Thyroid gland (tissue), 4 donors: ENCODE data around the gene VPS45. TPM values are rescaled to one million over a fixed set of nuclear protein-coding genes. Genes with fewer than 3 reads are reported as not detected.

Experiments used
- DNase-seq, 2 donors: peaks; one replicate each; pipeline ENCODE4 v3.0.0-alpha.2; 2019
- H3K27ac ChIP-seq, 3 donors: fragments of 200-600 bp; sonication (generic); 1 replicate in 2 of 3; 2 replicates in 1 of 3; pipeline ENCODE4 v1.5.1; 2016 to 2019; ENCODE audit warnings: mild to moderate bottlenecking in 1 of 3, moderate library complexity in 1 of 3
- H3K27me3 ChIP-seq: fragments of 200-600 bp; sonication (generic); one replicate; pipeline ENCODE4 v1.5.1; 2019
- H3K36me3 ChIP-seq, 2 donors: fragments of 200-600 bp; sonication (generic); one replicate each; pipeline ENCODE4 v1.5.1; 2016 to 2019
- H3K4me1 ChIP-seq, 2 donors: fragments of 200-600 bp; sonication (generic); one replicate each; pipeline ENCODE4 v1.5.1; 2017 to 2019
- H3K4me3 ChIP-seq, 3 donors: fragments of 200-600 bp; sonication (generic); replicated peaks in 1 of 3; 1 replicate in 2 of 3; 2 replicates in 1 of 3; pipeline ENCODE4 v1.5.1; 2016; ENCODE audit warnings: mild to moderate bottlenecking in 1 of 3
- H3K9me3 ChIP-seq: fragments of 200-600 bp; sonication (generic); one replicate; pipeline ENCODE4 v1.5.1; 2017
- POLR2A ChIP-seq, 2 donors: fragments of 450-650 bp; IDR thresholded peaks; one replicate each; pipeline ENCODE4 v1.6.1; 2017; ENCODE audit warnings: antibody characterized with exemption in 2 of 2, mild to moderate bottlenecking in 2 of 2, moderate library complexity in 1 of 2
- WGBS, 2 donors: methylation state at CpG; one replicate each; pipeline ENCODE4 v1.1.5; 2017; 5-methylcytosine and 5-hydroxymethylcytosine counted together
- intact Hi-C: fragments of 100-400 bp; cut with DNase I; formaldehyde crosslinking; loops from one replicate; pipeline ENCODE4 v1.15.1; 2023
- total RNA-seq, 4 donors: library from RNA; depleted of rRNA; stranded (reverse); fragments of >200 nt; gene quantifications; one replicate each; pipeline ENCODE4 v1.2.3, GENCODE V29; 2016
- TF ChIP-seq, protein P1 (sequence below), 6 experiments: fragments of 200-600 bp in 3 of 6; fragments of 450-650 bp in 3 of 6; sonication (generic) in 3 of 6; IDR thresholded peaks; one replicate each; pipeline ENCODE4 v1.5.1; 2016 to 2019; ENCODE audit warnings: antibody characterized with exemption in 6 of 6, mild to moderate bottlenecking in 2 of 6, inconsistent platforms in 1 of 6, moderate library complexity in 1 of 6

Gene VPS45
- total RNA-seq, 4 donors from 2014 or later = 50.3 to 64.3 (median 57.1) TPM

DNA sequence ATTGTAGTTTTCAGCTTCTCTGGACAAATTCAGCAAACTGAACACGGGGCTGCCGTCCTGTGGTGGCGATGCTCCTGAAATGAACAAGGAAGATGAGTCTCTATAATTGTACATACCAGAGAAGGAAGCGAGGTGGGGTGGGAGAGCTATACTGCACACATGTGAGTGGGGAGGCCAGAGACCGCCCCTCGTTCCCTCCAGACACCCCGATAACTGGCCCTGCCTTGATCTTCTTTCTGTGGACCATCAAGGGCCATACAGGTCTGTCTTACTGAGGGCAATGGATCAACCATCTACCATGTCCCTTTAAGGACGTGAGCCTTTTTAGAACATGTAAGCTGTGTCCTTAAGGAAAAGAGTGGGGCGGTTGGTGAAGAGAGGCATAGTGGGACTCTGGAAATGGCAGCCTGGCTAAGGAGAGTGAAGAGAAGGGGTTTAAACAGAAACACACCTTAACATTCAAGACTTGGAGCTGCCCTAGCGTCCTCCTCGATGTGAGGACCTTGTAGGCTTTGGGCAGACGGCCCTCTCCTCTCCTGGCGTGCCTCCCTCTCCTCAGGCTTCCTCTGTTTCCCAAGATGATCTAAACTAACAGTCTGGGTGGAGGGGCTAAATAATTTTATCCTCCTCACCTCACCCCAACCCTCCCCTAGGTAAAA is 88.0 kb downstream of the VPS45 start:
- intact Hi-C loops = no loop called here
- Histone ChIP-seq H3K27ac (no peak overlapping the region), H3K9me3 (no peaks in the 10 kb centered on the region), H3K27me3 (no peaks in the 10 kb centered on the region), H3K4me3 (no peak overlapping the region), H3K4me1 (peaks cover 0 to 9% of the 10 kb centered on the region in 2 donors), H3K36me3 (peaks cover 6 to 32% of the 10 kb centered on the region in 2 donors)
- no peak for DNase-seq
- no peak for TF ChIP-seq POLR2A (IDR thresholded peaks at IDR 0.05)
- TF ChIP-seq, protein P1, sequence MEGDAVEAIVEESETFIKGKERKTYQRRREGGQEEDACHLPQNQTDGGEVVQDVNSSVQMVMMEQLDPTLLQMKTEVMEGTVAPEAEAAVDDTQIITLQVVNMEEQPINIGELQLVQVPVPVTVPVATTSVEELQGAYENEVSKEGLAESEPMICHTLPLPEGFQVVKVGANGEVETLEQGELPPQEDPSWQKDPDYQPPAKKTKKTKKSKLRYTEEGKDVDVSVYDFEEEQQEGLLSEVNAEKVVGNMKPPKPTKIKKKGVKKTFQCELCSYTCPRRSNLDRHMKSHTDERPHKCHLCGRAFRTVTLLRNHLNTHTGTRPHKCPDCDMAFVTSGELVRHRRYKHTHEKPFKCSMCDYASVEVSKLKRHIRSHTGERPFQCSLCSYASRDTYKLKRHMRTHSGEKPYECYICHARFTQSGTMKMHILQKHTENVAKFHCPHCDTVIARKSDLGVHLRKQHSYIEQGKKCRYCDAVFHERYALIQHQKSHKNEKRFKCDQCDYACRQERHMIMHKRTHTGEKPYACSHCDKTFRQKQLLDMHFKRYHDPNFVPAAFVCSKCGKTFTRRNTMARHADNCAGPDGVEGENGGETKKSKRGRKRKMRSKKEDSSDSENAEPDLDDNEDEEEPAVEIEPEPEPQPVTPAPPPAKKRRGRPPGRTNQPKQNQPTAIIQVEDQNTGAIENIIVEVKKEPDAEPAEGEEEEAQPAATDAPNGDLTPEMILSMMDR (IDR thresholded peaks at IDR 0.05) = no peak
- 88% methylated on average over 13 of the region's 13 CpGs for WGBS, 2 donors

DNA sequence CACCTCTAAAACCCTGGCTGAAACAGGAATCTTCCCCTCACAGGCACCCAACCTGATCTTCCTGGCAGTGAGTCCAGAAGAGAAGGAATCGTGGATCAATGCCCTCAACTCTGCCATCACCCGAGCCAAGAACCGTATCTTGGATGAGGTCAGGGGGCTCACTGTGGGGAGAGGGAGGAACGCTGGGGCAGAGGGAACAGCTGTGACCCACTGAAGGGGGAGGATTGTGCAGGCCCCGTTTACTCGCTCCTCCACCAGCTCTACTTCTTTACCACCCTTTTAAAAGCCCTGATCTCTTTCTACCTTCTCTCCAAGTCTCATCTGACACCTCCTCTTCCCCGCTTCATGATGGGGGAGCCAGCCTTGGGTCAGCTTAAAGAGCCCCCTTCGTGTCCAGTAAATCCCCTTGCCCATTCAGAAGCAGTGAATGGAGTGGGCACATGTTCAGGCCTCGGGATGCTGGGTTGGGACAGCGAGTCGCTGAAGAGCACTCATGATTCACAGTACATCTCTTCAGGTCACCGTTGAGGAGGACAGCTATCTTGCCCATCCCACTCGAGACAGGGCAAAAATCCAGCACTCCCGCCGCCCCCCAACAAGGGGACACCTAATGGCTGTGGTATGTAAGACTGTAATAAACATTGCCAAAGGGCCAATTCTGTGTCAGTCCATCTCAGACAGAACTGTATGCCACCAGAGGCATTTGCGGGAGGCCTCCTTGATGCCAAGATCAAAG is 89.5 kb downstream of the VPS45 start:
- DNase-seq = no peak
- TF ChIP-seq, protein P1 (IDR thresholded peaks at IDR 0.05) = no peak
- no peak for TF ChIP-seq POLR2A (IDR thresholded peaks at IDR 0.05)
- Histone ChIP-seq H3K4me1 (peaks cover 0 to under 1% of the 10 kb centered on the region in 2 donors), H3K9me3 (no peaks in the 10 kb centered on the region), H3K4me3 (no peak overlapping the region), H3K27me3 (no peaks in the 10 kb centered on the region), H3K36me3 (peaks cover 6 to 32% of the 10 kb centered on the region in 2 donors), H3K27ac (no peak overlapping the region)
- WGBS, 2 donors = 77 to 79% methylated on average over 15 to 16 of the region's 16 CpGs
- intact Hi-C loops = no loop called here

DNA sequence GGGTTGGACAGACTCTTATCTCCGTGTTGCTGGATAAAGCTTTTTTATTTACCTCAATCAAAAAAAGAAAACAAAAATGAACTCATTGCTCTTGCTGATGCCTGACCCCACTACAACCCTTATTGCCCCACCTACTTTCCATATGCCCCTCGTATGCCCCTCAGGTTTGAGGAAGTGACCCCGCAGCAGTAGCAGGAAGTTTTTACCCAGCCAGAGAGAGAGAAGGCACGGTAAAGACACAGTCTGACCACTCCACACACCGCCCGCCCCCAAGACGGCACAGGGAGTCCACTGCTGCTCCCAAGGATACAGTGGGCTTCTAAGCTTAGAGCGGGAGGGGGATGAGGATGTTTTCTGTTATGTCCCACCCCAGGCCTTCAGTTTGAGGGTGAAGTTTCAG is 92.0 kb downstream of the VPS45 start:
- 78 to 82% methylated on average over 8 of the region's 8 CpGs for WGBS, 2 donors
- Histone ChIP-seq H3K9me3 (no peaks in the 10 kb centered on the region), H3K27me3 (no peaks in the 10 kb centered on the region), H3K36me3 (peaks cover 6 to 32% of the 10 kb centered on the region in 2 donors), H3K4me3 (no peak overlapping the region), H3K4me1 (peaks cover 5 to 17% of the 10 kb centered on the region in 2 donors), H3K27ac (no peak overlapping the region)
- no peak for TF ChIP-seq POLR2A (IDR thresholded peaks at IDR 0.05)
- TF ChIP-seq, protein P1 (IDR thresholded peaks at IDR 0.05) = no peak
- intact Hi-C loops = no loop called here
- DNase-seq = no peak

DNA sequence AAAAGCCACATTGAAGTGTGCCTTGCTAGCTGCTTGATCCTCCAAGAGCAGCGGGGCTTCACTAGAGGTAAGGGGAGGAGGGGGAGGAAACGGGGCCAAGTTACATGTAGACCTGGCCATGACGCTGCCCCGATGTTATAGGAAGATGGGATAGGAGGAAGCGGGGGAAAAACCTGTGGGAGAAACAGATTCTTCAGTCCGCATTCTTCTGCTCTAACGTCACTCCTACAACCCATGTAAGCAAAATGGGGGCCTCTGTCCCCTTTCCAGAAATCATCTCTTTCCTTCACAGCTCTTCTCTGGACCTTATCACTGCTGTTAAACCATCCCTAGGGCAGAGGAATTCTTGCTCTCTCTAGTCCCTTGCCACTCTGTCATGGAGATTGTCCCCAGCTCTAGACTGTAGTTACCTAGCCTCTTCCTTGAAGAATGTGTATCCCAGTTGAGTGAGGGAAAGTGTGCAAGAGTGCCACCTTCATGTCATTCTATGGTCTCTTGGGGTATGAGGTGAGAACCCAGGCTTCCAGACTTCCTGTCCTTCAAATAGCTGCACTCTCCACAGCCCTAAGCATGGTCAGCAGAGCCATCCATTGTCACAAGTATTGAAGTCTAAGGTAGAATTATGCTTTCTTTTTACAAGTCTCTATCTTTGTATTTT is 93.5 kb downstream of the VPS45 start:
- TF ChIP-seq, protein P1 (IDR thresholded peaks at IDR 0.05) = no peak
- TF ChIP-seq POLR2A (IDR thresholded peaks at IDR 0.05) = no peak
- intact Hi-C loops = no loop called here
- 67 to 70% methylated on average over 7 of the region's 7 CpGs for WGBS, 2 donors
- Histone ChIP-seq H3K4me3 (no peak overlapping the region), H3K27ac (no peak overlapping the region), H3K27me3 (no peaks in the 10 kb centered on the region), H3K36me3 (peaks cover 4 to 24% of the 10 kb centered on the region in 2 donors), H3K9me3 (no peaks in the 10 kb centered on the region), H3K4me1 (peaks cover 5 to 17% of the 10 kb centered on the region in 2 donors)
- DNase-seq = no peak
